IMR-90 (cell line): ENCODE results near the gene KATNA1.

Experiments used
- CEBPB ChIP-seq: IDR thresholded peaks from 2 replicates; pipeline ENCODE4 v1.6.1; 2012; ENCODE audit warnings: low read depth, low read length, improper control_type of control experiment
- CTCF ChIP-seq: conservative IDR thresholded peaks from 2 replicates; pipeline ENCODE4 v1.5.1; 2012; ENCODE audit warnings: mild to moderate bottlenecking, low read depth, low read length, improper control_type of control experiment
- ELK1 ChIP-seq: fragments of 150-350 bp; IDR thresholded peaks from 2 replicates; pipeline ENCODE4 v1.6.1; 2016; ENCODE audit warnings: low read depth, mild to moderate bottlenecking, low read length, moderate library complexity, borderline replicate concordance
- MXI1 ChIP-seq: IDR thresholded peaks from 2 replicates; pipeline ENCODE4 v1.6.1; 2012; ENCODE audit warnings: low read depth, mild to moderate bottlenecking, low read length, moderate library complexity, borderline replicate concordance
- NFE2L2 ChIP-seq: fragments of 150-350 bp; IDR thresholded peaks from 2 replicates; pipeline ENCODE4 v1.6.1; 2016; ENCODE audit warnings: low read depth, mild to moderate bottlenecking, low read length
- POLR2A ChIP-seq: IDR thresholded peaks from 2 replicates; pipeline ENCODE4 v1.6.1; 2012; ENCODE audit warnings: mild to moderate bottlenecking, low read depth, low read length
- RAD21 ChIP-seq: IDR thresholded peaks from 2 replicates; pipeline ENCODE4 v1.6.1; 2012; ENCODE audit warnings: low read length, improper control_type of control experiment
- RFX5 ChIP-seq: IDR thresholded peaks from 2 replicates; pipeline ENCODE4 v1.8.0; 2012; ENCODE audit warnings: low read depth, mild to moderate bottlenecking, low read length, moderate library complexity
- USF2 ChIP-seq: fragments of 150-350 bp; IDR thresholded peaks from 2 replicates; pipeline ENCODE4 v1.6.1; 2017; ENCODE audit warnings: mild to moderate bottlenecking, antibody characterized with exemption, low read length, low read depth

GRCh38 chr6:149646599-149646998, 1.9 kb downstream of the KATNA1 start:
- TF ChIP-seq POLR2A: no peak
- no peak for TF ChIP-seq CTCF
- TF ChIP-seq RFX5: no peak
- no peak for TF ChIP-seq RAD21
- TF ChIP-seq ELK1: no peak
- no peak for TF ChIP-seq CEBPB
- no peak for TF ChIP-seq MXI1
- TF ChIP-seq USF2: no peak
- TF ChIP-seq NFE2L2: no peak
